ENCODE measurements around the gene PDE11A.

- TF ChIP-seq POLR2A (IDR thresholded peaks at IDR 0.05) = no peak
- TF ChIP-seq, protein P1, sequence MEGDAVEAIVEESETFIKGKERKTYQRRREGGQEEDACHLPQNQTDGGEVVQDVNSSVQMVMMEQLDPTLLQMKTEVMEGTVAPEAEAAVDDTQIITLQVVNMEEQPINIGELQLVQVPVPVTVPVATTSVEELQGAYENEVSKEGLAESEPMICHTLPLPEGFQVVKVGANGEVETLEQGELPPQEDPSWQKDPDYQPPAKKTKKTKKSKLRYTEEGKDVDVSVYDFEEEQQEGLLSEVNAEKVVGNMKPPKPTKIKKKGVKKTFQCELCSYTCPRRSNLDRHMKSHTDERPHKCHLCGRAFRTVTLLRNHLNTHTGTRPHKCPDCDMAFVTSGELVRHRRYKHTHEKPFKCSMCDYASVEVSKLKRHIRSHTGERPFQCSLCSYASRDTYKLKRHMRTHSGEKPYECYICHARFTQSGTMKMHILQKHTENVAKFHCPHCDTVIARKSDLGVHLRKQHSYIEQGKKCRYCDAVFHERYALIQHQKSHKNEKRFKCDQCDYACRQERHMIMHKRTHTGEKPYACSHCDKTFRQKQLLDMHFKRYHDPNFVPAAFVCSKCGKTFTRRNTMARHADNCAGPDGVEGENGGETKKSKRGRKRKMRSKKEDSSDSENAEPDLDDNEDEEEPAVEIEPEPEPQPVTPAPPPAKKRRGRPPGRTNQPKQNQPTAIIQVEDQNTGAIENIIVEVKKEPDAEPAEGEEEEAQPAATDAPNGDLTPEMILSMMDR (IDR thresholded peaks at IDR 0.05) = no peak
Observed at GRCh38 chr2:177929662-177930522, 142.7 kb downstream of the PDE11A start.

All from adrenal gland (tissue), 5 donors.